IPS DF 19.7 (cell line): ENCODE data around the gene SSBP4.

Experiments used
- DNase-seq: peaks from one replicate; pipeline ENCODE4 v3.0.0-alpha.2; 2013; ENCODE audit warnings: low read depth, low spot score

SSBP4 gene

DNA sequence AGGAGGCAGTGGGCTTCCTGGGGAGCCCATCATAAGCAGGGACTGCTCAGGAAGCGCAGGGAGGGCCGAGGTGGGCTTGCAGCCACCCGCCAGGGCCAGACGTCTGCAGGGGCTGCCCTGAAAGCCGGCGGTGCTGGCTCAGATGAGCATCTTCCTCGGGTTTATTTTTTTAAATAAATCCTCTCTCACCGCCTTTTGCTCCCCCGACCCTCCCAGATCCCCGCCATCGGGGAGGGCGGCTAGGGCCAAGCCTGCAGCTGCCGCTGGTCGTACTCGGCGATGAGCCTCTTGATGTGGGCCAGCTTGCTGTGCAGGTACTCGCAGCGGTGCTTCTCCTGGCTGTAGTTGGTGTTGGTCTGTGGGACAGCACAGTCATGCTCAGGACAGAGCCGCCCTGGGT lies 25.3 kb downstream of the SSBP4 start:
- no peak for DNase-seq

DNA sequence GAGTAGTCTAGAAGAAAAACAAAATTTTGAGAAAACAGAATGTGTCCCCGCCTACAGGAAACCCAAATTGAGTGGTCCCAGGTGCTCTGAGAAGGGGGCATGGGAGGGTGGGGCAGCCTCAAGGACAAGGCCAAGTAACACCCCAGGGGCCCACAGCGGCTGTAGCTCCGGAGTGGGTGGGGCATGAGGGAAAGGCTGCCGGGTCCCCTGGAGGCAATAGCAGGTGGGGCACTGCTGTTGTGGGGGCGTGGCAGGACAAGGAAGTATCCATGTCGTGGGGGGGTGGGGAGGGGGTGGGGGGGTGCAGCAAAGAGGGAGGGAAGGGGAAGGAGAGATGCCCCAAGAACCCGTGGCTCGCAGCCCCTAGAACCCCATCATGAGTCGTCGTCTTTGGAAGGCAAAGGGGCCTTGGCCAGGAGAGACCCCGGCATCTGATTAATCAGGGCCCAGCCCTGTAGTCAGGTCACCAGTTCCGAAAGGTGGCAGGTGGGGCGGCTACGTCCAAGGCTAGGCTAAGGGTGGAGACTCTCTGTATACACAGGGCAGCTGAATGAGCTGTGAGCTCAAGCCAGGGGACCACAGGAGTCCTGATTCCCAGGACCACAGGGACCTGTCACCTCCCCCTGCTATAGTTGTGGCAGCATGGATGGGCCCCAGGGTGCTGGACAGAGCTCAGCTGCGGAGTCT lies 26.2 kb downstream of the SSBP4 start:
- DNase-seq, result no peak

DNA sequence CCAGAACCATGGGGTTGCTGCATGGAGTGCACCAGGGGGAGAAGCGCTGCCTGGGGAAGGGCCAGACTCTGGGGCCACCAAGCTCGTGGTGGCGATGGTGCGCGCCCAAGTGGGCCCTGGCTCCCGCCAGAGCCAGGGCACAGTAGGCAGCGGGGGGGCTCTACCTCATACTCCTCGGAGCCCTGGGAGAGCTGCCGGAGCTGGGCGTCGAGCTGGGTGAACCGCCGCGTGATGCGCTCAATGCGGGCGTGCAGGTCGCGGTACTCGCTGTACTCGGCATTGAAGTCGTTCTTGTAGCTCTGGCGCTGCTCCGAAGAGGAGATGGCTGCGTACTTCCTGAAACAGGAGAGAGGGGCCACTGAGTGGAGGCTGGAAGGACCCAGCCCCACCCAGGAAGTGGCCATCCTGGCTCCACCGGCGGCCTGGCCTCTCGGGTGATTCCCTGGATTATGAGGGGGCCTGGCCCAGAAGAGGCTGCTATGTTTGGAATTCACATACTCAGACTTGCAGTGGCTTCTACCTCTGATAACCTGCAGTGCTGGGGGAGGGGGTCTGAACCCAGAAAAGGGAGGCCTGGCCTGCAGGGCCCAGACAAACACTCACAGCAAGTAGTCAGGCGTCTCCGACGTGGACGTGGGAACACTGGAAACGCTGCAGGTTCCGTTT lies 27.1 kb downstream of the SSBP4 start:
- no peak for DNase-seq

- DNase-seq, result no peak
These were observed 27.7 kb downstream of the SSBP4 start for GRCh38 chr19:18446811-18447359.

GRCh38 chr19:18449552-18449951 lies 30.4 kb downstream of the SSBP4 start:
- no peak for DNase-seq

GRCh38 chr19:18450021-18450930 lies 31.1 kb downstream of the SSBP4 start:
- DNase-seq, result no peak

DNA sequence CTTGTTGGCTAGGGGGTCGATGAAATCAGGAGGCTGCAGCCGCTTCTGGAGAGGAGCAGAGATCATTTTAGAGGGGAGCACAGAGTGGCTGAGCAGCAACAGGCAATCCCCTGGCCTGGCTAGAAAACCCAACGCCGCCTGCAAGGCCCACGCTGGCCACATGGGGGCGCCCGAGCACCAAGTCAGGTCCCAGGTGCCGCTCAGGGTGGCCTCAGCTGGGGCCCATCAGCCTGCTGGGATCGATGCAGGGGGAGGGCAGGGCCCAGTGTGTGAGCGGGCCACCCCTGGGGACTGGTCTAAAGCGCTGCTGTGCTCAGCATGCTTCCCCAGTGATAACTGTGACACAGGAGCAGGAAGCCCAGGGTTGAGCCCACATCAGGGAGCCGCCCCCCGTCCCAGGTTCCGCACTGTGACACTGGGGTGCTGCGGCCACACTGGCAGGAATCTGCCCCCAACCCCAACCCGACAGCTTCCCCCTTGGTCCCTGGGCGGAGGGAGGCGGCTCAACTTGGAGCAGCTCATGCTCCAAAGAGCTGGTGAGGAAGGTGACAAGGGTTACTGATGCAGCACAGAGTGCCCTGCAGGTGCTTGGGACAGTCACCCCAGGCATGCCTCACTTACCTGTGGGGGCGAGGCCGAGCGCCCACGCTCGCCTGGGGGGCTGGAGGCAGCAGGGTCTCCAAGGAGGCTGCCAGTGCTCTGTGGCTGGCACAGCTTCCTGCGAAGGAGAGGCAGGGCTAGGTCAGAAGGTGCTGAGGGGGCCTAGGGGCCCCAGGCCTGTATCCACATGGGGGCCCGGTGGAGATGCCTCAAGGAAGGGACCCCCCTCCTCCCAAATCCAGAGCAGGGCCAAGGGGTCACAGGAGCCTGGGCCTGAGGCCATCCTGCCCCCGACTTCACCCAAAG lies 32.0 kb downstream of the SSBP4 start:
- no peak for DNase-seq

DNA sequence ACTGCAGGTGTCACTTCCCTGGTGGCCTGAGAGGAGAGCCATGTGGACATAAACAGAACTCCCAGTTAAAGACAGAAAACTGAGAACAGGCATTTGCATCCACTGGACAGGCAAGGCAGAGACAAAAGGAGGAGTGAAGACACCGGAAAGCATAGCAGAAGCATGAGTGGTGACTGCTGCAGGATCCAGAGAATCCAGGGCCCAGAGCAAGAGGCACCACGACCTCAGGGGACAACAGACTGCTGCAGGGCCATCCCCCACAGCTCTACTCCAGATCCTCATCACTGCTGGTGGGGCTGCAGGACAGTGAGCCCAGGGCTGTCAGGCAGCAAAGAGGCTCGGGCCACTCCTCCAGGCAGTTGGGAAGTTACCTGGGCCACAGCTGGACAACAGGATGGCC lies 33.2 kb downstream of the SSBP4 start:
- no peak for DNase-seq

DNA sequence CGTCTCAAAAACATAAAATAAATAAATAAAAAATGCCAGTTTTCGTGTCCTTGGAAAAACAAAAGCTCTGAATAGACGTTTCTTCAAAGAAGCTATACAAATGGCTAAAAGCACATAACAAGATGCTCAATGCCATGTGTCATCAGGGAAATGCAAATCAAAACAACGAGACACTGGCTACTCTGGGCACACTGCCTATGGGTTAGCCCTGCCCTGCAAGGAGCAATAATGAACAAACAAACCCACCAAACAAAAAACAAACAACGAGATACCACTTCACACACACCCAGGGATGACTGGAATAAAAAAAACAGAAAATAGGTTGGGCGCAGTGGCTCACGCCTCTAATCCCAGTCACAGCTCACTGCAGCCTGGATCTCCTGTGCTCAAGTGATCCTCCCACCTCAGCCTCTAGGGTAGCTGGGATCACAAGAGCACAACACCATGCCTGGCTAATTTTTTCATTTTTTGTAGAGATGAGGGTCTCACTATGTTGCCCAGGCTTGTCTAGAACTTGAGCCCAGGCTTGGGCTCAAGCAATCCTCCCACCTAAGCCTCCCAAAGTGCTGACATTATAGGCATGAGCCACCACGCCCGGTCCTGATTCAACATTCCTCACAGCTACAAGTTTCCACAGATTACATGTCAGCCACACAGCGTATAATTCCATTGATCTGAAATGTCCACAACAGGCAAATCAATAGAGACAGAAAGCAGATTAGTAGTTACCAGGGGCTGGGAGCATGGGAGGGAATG lies 34.2 kb downstream of the SSBP4 start:
- DNase-seq, result no peak

- DNase-seq, result no peak
These were observed 37.1 kb downstream of the SSBP4 start for GRCh38 chr19:18456279-18456678.

GRCh38 chr19:18456974-18457373 lies 37.8 kb downstream of the SSBP4 start:
- DNase-seq, result no peak

DNA sequence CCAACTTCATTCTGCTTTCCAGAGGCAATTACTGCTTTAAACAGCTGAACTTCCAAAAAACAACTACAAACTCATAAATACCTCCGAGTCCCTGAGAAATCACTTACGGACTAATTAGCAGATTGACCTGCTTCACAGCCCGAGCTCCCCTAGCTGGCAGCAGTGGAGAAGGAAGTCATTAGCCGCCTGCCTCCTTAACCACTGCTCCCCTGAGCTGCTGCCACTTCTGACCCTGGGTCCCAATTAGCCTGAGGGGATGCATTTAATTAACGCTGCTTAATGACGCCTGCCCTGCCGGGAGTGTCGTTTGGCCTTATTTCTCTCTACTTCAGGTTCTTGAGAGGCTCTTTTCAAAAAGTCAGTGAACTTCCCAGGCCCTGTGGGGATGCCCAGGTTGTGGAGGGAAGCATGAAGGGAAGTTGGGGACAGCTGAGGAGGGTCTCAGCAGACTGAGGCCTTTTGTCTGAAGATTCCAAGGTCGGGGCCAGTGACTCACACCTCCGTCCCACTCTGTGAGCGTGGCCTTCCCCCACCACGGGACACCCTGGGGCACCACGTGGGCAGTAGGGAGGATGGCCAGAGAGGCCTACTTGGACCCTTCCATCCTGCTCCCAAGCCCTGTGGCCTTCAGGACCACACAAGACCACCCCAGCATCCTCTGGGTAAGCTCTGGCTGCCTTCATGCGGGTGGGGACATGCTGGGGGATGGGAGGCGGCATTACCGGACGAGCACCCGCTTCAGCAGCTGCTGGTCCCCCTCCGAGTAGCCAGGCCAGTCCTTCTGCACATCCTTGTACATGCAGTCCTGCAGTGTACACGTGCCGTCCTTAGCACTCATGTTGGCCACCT lies 38.5 kb downstream of the SSBP4 start:
- no peak for DNase-seq

- no peak for DNase-seq
These were observed 41.7 kb downstream of the SSBP4 start for GRCh38 chr19:18460900-18461299.

DNA sequence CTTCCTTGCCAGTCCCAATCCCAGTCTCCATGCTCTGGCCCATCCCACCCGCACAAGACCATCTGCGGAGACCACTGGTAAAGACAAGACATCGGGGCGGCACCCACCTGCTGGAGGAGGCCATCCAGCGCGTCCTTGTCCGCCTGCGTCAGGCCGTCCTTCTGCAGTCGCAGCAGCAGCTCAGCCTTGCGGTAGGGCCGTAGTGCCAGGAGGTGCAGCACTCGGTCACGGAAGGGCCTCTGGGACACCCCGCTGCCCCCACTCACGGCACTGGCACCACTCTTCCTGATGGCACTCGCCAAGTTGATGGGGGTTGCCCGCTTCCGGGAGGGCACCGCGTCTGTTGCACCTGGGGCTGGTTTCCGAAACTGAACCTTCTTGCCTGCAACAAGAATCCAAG lies 42.3 kb downstream of the SSBP4 start:
- no peak for DNase-seq

- DNase-seq, result no peak
These were observed 45.4 kb downstream of the SSBP4 start for GRCh38 chr19:18464646-18465045.

DNA sequence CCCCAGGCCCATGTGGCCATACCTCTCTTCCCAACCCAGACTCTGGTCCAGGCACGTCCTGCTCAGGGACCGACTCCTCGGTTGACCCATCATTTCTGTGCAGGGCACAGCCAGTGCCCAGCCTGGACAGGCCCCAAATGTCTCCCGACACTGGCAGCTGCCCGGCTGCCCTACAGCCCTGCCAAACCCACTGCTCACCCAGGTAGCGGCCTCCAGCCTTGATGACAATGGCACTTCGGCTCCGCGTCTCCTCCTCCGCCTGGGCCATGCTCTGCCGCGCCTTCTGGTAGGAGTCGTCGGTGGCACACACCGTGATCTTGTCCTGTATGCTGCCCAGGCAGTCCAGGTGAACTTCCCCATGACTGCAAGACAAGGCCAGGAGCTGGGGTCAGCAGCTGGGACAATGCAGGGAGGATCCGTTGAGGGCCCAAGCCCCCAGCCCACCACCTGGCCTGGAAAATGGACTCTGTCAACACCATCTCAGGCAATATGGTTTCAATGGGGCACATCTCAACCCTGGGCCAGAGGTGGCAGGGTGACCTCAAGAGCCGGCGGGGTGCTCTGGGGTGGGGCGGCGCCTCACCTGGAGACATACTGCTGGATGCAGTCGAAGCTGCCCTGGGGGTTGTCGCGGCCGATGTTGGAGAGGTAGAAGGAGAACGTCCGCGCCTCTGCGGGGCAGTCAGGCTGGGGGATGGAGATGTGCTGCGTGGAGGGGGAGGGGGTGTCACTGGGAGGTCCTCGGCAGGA lies 46.2 kb downstream of the SSBP4 start:
- DNase-seq, result no peak

DNA sequence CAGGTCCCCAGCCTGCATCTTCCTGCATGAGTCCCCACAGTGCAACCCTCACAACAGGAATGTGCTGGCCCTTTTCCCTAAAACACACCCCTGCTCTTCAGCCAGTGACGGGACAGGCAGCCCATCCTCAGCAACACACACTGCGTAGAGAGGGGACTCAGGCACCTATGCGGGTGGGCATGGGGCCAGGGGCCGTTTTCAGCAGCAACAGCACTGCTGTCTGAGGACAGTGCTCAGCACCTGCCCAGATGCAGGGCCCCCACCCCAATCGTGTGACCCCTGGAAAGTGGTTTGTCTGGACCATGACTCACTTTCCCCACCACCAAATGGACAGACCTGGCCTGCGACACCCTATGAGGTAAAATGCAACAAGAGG lies 46.8 kb downstream of the SSBP4 start:
- no peak for DNase-seq

- no peak for DNase-seq
These were observed 47.2 kb downstream of the SSBP4 start for GRCh38 chr19:18466354-18466753.

DNA sequence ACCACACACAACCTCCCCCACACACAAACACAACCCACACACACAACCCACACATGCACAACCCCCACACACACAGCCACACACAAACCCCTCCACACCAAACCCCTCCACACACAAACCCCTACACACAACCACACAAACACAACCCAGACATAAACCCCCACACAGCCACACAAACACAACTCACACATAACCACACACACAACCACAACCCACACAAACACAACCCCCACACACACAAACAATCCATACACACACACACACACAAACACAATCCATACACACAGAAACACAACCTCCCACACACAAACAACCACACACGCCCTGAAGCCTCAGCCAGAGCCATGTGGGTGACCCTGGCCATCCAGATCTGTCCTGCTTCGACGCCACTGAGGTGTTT lies 48.8 kb downstream of the SSBP4 start:
- DNase-seq, result no peak
